Activated naive CD8-positive, alpha-beta T cell (primary cell): ENCODE data around the gene IPO9.

Experiments
- H3K27ac Mint-ChIP-seq: one replicate; pipeline ENCODE4 v1.8.0; 2021; ENCODE audit warnings: mixed read lengths
- H3K27me3 Mint-ChIP-seq: one replicate; pipeline ENCODE4 v1.8.0; 2021; ENCODE audit warnings: mixed read lengths
- H3K36me3 Mint-ChIP-seq: one replicate; pipeline ENCODE4 v1.8.0; 2021; ENCODE audit warnings: mixed read lengths
- H3K4me1 Mint-ChIP-seq: one replicate; pipeline ENCODE4 v1.8.0; 2021; ENCODE audit warnings: low read depth, mixed read lengths
- H3K4me3 Mint-ChIP-seq: one replicate; pipeline ENCODE4 v1.8.0; 2021; ENCODE audit warnings: mild to moderate bottlenecking, mixed read lengths
- H3K9me3 Mint-ChIP-seq: one replicate; pipeline ENCODE4 v1.8.0; 2021; ENCODE audit warnings: low read depth, mixed read lengths

The IPO9 gene

GRCh38 chr1:201884425-201884824, 55.5 kb downstream of the IPO9 start:
- H3K9me3 Mint-ChIP-seq = no peaks in the 10 kb centered on the region
- H3K27me3 Mint-ChIP-seq = no peaks in the 10 kb centered on the region
- no peak overlapping the region for H3K4me3 Mint-ChIP-seq
- peaks cover 9% of the 10 kb centered on the region for H3K4me1 Mint-ChIP-seq
- H3K36me3 Mint-ChIP-seq = no peaks in the 10 kb centered on the region
- H3K27ac Mint-ChIP-seq = no peak overlapping the region

GRCh38 chr1:201885531-201886075, 56.6 kb downstream of the IPO9 start:
- H3K36me3 Mint-ChIP-seq = no peaks in the 10 kb centered on the region
- no peak overlapping the region for H3K4me3 Mint-ChIP-seq
- no peak overlapping the region for H3K27ac Mint-ChIP-seq
- H3K4me1 Mint-ChIP-seq = peaks cover 13% of the 10 kb centered on the region
- H3K9me3 Mint-ChIP-seq = no peaks in the 10 kb centered on the region
- peaks cover 8% of the 10 kb centered on the region for H3K27me3 Mint-ChIP-seq

GRCh38 chr1:201886103-201886885, 57.3 kb downstream of the IPO9 start:
- Mint-ChIP-seq H3K27me3 (peaks cover 10% of the 10 kb centered on the region), H3K36me3 (no peaks in the 10 kb centered on the region), H3K9me3 (no peaks in the 10 kb centered on the region), H3K4me1 (peaks cover 13% of the 10 kb centered on the region), H3K4me3 (no peak overlapping the region), H3K27ac (no peak overlapping the region)

- peaks cover 16% of the 10 kb centered on the region for H3K27me3 Mint-ChIP-seq
- no peak overlapping the region for H3K27ac Mint-ChIP-seq
- no peaks in the 10 kb centered on the region for H3K9me3 Mint-ChIP-seq
- peaks cover 13% of the 10 kb centered on the region for H3K4me1 Mint-ChIP-seq
- H3K36me3 Mint-ChIP-seq = no peaks in the 10 kb centered on the region
- peak overlapping the region; percentile 48 for H3K4me3 Mint-ChIP-seq
Observed at GRCh38 chr1:201887116-201887866, 58.3 kb downstream of the IPO9 start.

GRCh38 chr1:201888282-201889089, 59.5 kb downstream of the IPO9 start, which contains the start of gene SHISA4:
Gene SHISA4, plus strand, starts transcription at chr1:201888898. Its CDS starts 97 bp downstream, at chr1:201888995.
- peaks cover 21% of the 10 kb centered on the region for H3K27me3 Mint-ChIP-seq
- no peaks in the 10 kb centered on the region for H3K9me3 Mint-ChIP-seq
- no peaks in the 10 kb centered on the region for H3K36me3 Mint-ChIP-seq
- H3K4me3 Mint-ChIP-seq = peak within 1 kb of the TSS; percentile 87
- H3K27ac Mint-ChIP-seq = no peak within 1 kb of the TSS
- peaks cover 11% of the 10 kb centered on the region for H3K4me1 Mint-ChIP-seq

GRCh38 chr1:201889090-201889968, 60.4 kb downstream of the IPO9 start:
- peaks cover 9% of the 10 kb centered on the region for H3K4me1 Mint-ChIP-seq
- no peaks in the 10 kb centered on the region for H3K9me3 Mint-ChIP-seq
- H3K36me3 Mint-ChIP-seq = no peaks in the 10 kb centered on the region
- peak overlapping the region; percentile 87 for H3K4me3 Mint-ChIP-seq
- no peak overlapping the region for H3K27ac Mint-ChIP-seq
- peaks cover 25% of the 10 kb centered on the region for H3K27me3 Mint-ChIP-seq

- Mint-ChIP-seq H3K27me3 (peaks cover 25% of the 10 kb centered on the region), H3K36me3 (no peaks in the 10 kb centered on the region), H3K4me3 (peak overlapping the region; percentile 17), H3K27ac (no peak overlapping the region), H3K4me1 (peaks cover 9% of the 10 kb centered on the region), H3K9me3 (no peaks in the 10 kb centered on the region)
Observed at GRCh38 chr1:201890223-201890622, 61.3 kb downstream of the IPO9 start.

- Mint-ChIP-seq H3K27me3 (peaks cover 25% of the 10 kb centered on the region), H3K4me1 (peaks cover 10% of the 10 kb centered on the region), H3K9me3 (no peaks in the 10 kb centered on the region)
Observed at GRCh38 chr1:201890806-201891450, 62.0 kb downstream of the IPO9 start.

GRCh38 chr1:201891451-201892045, 62.6 kb downstream of the IPO9 start:
- no peaks in the 10 kb centered on the region for H3K9me3 Mint-ChIP-seq
- no peaks in the 10 kb centered on the region for H3K36me3 Mint-ChIP-seq
- peaks cover 15% of the 10 kb centered on the region for H3K4me1 Mint-ChIP-seq
- H3K27ac Mint-ChIP-seq = no peak overlapping the region
- H3K27me3 Mint-ChIP-seq = peaks cover 25% of the 10 kb centered on the region
- no peak overlapping the region for H3K4me3 Mint-ChIP-seq

More at GRCh38 chr1:201890806-201891450, 62.0 kb downstream of the IPO9 start:
- H3K36me3 Mint-ChIP-seq = no peaks in the 10 kb centered on the region
- H3K4me3 Mint-ChIP-seq = no peak overlapping the region
- no peak overlapping the region for H3K27ac Mint-ChIP-seq

GRCh38 chr1:201892211-201892610, 63.3 kb downstream of the IPO9 start:
- H3K27me3 Mint-ChIP-seq = peaks cover 25% of the 10 kb centered on the region
- H3K9me3 Mint-ChIP-seq = no peaks in the 10 kb centered on the region
- H3K4me1 Mint-ChIP-seq = peaks cover 15% of the 10 kb centered on the region
- H3K36me3 Mint-ChIP-seq = no peaks in the 10 kb centered on the region
- no peak overlapping the region for H3K4me3 Mint-ChIP-seq
- H3K27ac Mint-ChIP-seq = no peak overlapping the region

- H3K36me3 Mint-ChIP-seq = no peaks in the 10 kb centered on the region
- H3K4me1 Mint-ChIP-seq = peaks cover 12% of the 10 kb centered on the region
- no peak overlapping the region for H3K27ac Mint-ChIP-seq
- H3K9me3 Mint-ChIP-seq = no peaks in the 10 kb centered on the region
- peaks cover 25% of the 10 kb centered on the region for H3K27me3 Mint-ChIP-seq
- no peak overlapping the region for H3K4me3 Mint-ChIP-seq
Observed at GRCh38 chr1:201893431-201893830, 64.5 kb downstream of the IPO9 start.

- Mint-ChIP-seq H3K27me3 (peaks cover 24% of the 10 kb centered on the region), H3K27ac (no peak overlapping the region), H3K36me3 (no peaks in the 10 kb centered on the region), H3K9me3 (no peaks in the 10 kb centered on the region), H3K4me3 (no peak overlapping the region), H3K4me1 (peaks cover 10% of the 10 kb centered on the region)
Observed at GRCh38 chr1:201894343-201895119, 65.6 kb downstream of the IPO9 start.
